Tongue (tissue), 3 donors: Measurements from ENCODE around the gene SEL1L2. TPM values are rescaled to one million over a fixed set of nuclear protein-coding genes. Genes with fewer than 3 reads are reported as not detected.

Experiments
- DNase-seq: peaks from one replicate; pipeline ENCODE4 v3.0.0-alpha.2; 2015
- small RNA-seq: library from RNA; depleted of rRNA; stranded (forward); fragments of <200 nt; gene quantifications from one replicate; pipeline ENCODE3, GENCODE V24; 2014; ENCODE audit warnings: low replicate concordance
- total RNA-seq: library from RNA; depleted of rRNA; stranded (reverse); fragments of >200 nt; gene quantifications from one replicate; pipeline ENCODE4 v1.2.3, GENCODE V29; 2014

The SEL1L2 gene
- total RNA-seq, 1 donor from 2014 or later: not detected

DNA sequence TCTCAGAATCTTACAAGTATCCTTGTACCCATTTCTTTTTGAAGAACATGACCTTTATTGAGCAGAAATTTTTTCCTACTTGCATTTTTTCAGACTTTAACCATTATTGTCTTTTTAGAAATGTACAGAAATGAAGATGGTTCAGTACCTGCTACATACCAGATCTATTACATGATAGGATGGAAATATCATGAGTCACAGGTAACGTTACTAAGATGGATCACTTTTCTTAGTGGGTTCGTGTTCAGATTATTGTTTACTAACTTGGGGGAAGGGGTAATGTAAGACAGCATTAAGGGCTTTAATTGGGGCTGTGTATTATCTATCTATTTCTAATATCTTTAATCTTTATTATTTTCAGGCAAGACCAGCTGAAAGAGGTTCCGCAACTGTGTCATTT, 173.7 kb downstream of the SEL1L2 start:
- DNase-seq: no peak

- DNase-seq: no peak
Measured at GRCh38 chr20:13814672-13815071, 175.7 kb downstream of the SEL1L2 start.

- DNase-seq: peak; percentile 8
Measured at GRCh38 chr20:13813910-13814309, 176.5 kb downstream of the SEL1L2 start.

- no peak for DNase-seq
Measured at GRCh38 chr20:13810446-13810845, 180.0 kb downstream of the SEL1L2 start.

DNA sequence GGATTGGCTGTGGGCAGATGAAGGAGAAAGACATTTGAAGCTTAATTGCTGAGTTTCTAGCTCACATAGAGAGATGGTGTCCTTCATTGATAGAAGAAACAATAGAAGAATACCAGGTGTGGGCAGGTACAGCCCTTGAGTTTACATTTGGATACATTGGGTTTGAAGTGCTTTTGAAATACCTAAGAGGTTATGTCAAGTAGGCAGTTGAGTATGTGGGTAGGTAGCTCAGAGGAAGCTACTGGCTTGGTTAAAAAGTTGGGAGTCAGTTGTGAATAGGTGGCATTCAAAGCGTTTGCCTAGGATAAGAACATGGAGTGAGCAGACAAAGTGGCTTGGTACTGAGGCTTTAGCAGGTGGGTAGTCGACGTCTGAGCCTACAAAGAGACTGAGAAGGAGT, 180.6 kb downstream of the SEL1L2 start:
- DNase-seq: no peak

DNA sequence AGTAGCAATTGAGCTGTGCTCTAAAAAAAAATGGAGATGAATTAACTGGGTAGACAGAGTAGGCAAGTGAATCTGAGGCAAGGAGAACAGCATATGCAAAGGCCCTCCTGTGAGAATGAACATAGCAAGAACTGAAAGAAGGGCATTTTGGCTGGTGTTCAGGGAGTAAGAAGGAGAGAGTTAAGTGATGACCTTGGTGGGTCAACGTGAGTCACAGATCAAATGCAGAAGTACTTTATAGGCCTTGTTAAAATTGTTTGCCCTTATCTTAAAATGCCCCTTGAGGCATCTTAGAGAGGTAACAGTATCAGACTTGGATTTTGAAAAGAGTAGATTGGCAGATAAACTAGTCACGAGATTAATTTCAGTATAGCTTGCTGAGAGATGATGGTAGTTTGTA, 181.0 kb downstream of the SEL1L2 start:
- DNase-seq: no peak

GRCh38 chr20:13800728-13801134, 189.7 kb downstream of the SEL1L2 start:
- DNase-seq: peak; percentile 98

DNA sequence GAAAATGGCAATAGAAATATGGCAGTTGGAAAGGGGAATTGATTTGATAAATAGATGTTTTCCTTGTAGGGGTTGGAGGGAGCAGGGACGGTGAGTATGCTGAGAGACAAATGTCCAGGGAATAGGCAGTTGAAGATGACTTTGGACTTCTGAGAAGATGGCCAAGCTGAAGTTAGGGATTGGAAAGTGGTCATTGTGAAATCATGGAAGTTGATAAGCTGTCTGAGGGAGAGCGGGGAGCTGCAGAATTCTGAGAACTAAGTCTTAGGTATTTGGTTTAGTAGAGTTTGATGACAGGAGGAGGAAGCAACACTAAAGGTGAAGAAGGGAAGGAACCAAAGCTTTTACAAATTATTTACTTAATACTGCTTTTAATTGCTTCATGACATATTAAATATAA, 190.4 kb downstream of the SEL1L2 start:
- no peak for DNase-seq

Small RNAs within 50 kb of the gene (small RNA-seq; reads per million reads assigned to genes)
- gene RNU6-278P: not detected
- not detected for gene RPS3P1

Other genes with a start within 250 kb of the SEL1L2 start
- gene ESF1, start 205.7 kb downstream of the SEL1L2 start, total RNA-seq: 16.4 TPM
- 16.5 TPM for gene NDUFAF5, start 205.6 kb downstream of the SEL1L2 start, total RNA-seq
- 5.0 TPM for gene MACROD2, start 4.9 kb upstream of the SEL1L2 start, total RNA-seq